Measurements from ENCODE around the gene GSG1L2.

GRCh38 chr17:9854255-9854654 is 32.4 kb upstream of the GSG1L2 start:
- no peak for TF ChIP-seq CTCF (IDR thresholded peaks at IDR 0.05)
- TF ChIP-seq POLR2A (IDR thresholded peaks at IDR 0.05) = no peak
